ENCODE data around the gene TMEM151B.

TMEM151B gene

GRCh38 chr6:44300292-44300823 lies 30.1 kb downstream of the TMEM151B start:
- TF ChIP-seq POLR2A (IDR thresholded peaks at IDR 0.05; ENCODE audit: low read length): no peak
- no peak for TF ChIP-seq GATA1 (IDR thresholded peaks at IDR 0.05; ENCODE audit: low read depth, low read length)
- DNase-seq: no peak

DNA sequence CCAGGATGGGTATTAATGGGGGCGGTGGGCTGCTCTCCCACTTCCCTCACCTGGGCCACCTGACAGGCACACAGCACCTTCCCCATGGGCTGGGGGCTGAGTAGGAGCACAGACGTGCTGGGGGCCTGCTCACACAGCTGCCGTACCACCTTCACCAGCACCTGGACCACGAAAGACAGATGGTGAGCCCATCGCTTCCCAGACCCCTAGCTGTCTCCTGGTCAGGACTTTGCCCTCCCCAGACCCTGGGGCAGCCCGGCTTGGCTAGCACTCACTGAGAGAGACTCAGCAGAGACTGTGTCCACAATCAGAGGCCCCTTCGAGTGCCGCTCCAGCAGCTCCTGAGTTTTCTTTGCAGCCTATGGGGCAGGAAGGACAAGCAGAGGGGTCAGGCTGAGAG lies 30.9 kb downstream of the TMEM151B start:
- TF ChIP-seq GATA1 (IDR thresholded peaks at IDR 0.05; ENCODE audit: low read depth, low read length): no peak
- TF ChIP-seq POLR2A (IDR thresholded peaks at IDR 0.05; ENCODE audit: low read length): no peak
- no peak for DNase-seq

DNA sequence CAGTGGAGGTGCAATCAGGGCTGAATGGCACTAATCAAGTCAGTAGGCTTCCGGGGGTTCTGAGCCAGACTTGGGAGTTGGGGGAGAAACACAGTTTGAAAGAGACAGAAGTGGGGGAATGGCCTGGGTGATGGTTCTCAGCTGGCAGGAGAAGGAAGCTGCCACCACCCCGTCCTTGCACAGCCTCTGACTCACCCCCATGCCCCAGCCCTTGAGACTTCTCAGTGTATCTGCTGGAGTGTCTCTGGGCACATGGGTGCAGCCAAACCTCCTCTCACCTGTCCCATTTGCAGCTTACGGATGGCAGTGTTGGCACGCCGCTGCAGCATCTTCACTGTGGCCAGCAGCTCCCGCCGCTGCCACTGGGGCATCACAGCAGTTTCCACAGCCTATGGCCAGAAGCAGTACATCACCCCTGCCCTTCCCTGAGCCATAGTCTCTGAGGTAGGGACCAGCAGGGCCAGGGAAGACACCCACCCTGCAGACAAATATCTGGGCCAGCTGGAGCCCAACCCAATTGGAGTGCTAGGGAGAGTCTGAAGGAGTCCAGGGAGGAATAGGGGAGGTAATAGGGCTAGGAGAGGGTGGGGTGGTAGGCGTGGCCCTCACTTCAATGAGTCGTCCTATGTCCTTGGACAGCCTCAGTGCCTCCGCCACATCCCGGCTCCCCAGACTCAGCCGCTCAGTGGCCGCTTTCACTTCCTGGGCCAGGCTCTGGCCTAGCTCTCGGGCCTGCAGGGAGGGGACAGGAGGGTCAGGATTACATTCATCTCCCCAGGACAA lies 31.7 kb downstream of the TMEM151B start:
- no peak for DNase-seq
- TF ChIP-seq GATA1 (IDR thresholded peaks at IDR 0.05; ENCODE audit: low read depth, low read length) (no peak), POLR2A (IDR thresholded peaks at IDR 0.05; ENCODE audit: low read length) (no peak)

GRCh38 chr6:44302856-44303255 lies 32.6 kb downstream of the TMEM151B start:
- DNase-seq: no peak
- no peak for TF ChIP-seq POLR2A (IDR thresholded peaks at IDR 0.05; ENCODE audit: low read length)
- TF ChIP-seq GATA1 (IDR thresholded peaks at IDR 0.05; ENCODE audit: low read depth, low read length): no peak

- TF ChIP-seq POLR2A (IDR thresholded peaks at IDR 0.05; ENCODE audit: low read length) (no peak), GATA1 (IDR thresholded peaks at IDR 0.05; ENCODE audit: low read depth, low read length) (no peak)
These were observed 33.6 kb downstream of the TMEM151B start for GRCh38 chr6:44303842-44304241.

GRCh38 chr6:44304282-44305199 lies 34.3 kb downstream of the TMEM151B start:
- peak; percentile 61 to 74 for DNase-seq
- no peak for TF ChIP-seq GATA1 (IDR thresholded peaks at IDR 0.05; ENCODE audit: low read depth, low read length)
- TF ChIP-seq POLR2A (IDR thresholded peaks at IDR 0.05; ENCODE audit: low read length): no peak

More at GRCh38 chr6:44303842-44304241, 33.6 kb downstream of the TMEM151B start:
- no peak for DNase-seq

GRCh38 chr6:44305200-44305725 lies 35.0 kb downstream of the TMEM151B start:
- DNase-seq: no peak
- TF ChIP-seq GATA1 (IDR thresholded peaks at IDR 0.05; ENCODE audit: low read depth, low read length) (no peak), POLR2A (IDR thresholded peaks at IDR 0.05; ENCODE audit: low read length) (no peak)

DNA sequence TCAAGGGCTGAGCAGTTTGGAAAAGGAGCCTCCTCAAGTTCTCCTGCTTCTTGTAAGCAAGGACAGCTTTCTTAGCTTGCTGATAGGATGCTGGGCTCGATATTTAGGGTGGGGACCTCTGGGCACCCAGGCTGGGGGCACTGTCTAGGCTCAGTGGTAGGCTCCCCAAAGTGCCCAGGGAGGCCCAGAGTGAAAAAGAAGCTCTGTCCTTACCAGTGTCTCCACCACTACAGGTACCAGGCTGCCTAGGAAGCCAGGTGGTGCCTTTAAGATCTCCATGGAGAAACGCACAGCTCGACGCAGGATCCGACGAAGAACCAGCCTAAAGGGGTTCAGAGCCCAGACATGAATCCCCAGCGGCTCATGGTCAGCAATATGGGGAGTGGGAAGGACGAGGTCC lies 36.5 kb downstream of the TMEM151B start:
- TF ChIP-seq GATA1 (IDR thresholded peaks at IDR 0.05; ENCODE audit: low read depth, low read length) (no peak), POLR2A (IDR thresholded peaks at IDR 0.05; ENCODE audit: low read length) (no peak)
- DNase-seq: no peak

DNA sequence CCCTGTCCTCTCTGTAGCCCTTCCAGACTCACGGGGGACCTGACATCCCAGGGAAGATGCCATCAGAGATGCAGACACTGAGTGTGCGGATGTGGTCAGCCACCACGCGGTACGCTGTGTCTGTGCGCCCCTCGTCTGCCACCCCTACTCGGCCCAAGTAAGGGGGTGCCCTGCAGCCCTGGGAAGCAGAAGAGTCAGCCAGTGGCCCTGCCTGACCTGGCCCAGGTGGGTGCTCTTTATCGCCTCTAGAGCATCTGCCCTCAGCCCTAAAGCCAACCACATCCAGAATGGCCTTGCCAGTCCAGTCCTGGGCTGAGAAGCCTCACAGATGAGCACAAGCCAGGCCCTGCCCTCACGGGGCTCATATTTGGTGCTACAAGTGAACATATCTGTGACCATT lies 37.0 kb downstream of the TMEM151B start:
- TF ChIP-seq GATA1 (IDR thresholded peaks at IDR 0.05; ENCODE audit: low read depth, low read length) (no peak), POLR2A (IDR thresholded peaks at IDR 0.05; ENCODE audit: low read length) (no peak)
- DNase-seq: no peak

DNA sequence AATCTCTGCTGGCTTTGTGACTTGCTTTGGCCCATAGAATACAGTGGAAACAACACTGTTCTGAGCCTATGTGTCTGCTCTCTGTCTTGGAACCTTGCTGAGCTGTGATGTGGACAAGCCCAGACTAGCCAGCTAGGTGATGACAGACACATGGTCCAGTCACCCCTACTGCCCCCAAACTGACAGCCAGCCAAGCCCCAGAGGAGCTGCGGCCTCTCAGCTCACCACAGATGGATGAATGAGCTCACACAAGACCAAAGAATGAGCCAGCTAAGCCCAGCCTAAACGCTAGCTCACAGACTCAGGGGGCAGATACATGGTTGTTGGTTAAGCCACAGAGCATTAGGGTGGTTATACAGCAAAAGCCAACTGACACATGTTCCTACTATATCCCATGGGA lies 38.8 kb downstream of the TMEM151B start:
- DNase-seq: no peak
- TF ChIP-seq GATA1 (IDR thresholded peaks at IDR 0.05; ENCODE audit: low read depth, low read length) (no peak), POLR2A (IDR thresholded peaks at IDR 0.05; ENCODE audit: low read length) (no peak)

DNA sequence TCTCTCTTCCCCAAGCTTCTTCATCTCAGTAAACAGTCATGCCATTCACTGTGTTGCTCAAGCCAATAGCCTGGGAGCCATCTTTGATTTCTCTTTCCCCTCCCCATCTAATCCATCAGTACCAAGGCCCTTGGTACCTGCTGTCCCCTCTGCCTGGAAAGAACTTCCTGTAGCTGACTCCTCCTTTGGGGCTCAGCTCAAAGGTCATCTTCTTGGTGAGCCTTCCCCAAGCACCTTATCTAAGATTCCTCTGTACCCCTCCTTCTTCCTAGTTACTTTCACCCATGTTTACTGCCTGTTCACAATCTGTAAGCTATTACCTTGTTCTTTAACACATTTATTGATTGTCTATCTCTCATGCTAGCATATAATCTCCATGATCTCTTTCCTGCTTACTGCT lies 39.4 kb downstream of the TMEM151B start:
- DNase-seq: no peak
- TF ChIP-seq GATA1 (IDR thresholded peaks at IDR 0.05; ENCODE audit: low read depth, low read length) (no peak), POLR2A (IDR thresholded peaks at IDR 0.05; ENCODE audit: low read length) (no peak)

GRCh38 chr6:44310241-44310640 lies 40.0 kb downstream of the TMEM151B start:
- no peak for DNase-seq
- TF ChIP-seq GATA1 (IDR thresholded peaks at IDR 0.05; ENCODE audit: low read depth, low read length) (no peak), POLR2A (IDR thresholded peaks at IDR 0.05; ENCODE audit: low read length) (no peak)

GRCh38 chr6:44311304-44311703 lies 41.1 kb downstream of the TMEM151B start:
- no peak for TF ChIP-seq POLR2A (IDR thresholded peaks at IDR 0.05; ENCODE audit: low read length)
- no peak for TF ChIP-seq GATA1 (IDR thresholded peaks at IDR 0.05; ENCODE audit: low read depth, low read length)
- no peak for DNase-seq

- no peak for DNase-seq
- no peak for TF ChIP-seq POLR2A (IDR thresholded peaks at IDR 0.05; ENCODE audit: low read length)
- no peak for TF ChIP-seq GATA1 (IDR thresholded peaks at IDR 0.05; ENCODE audit: low read depth, low read length)
These were observed 41.5 kb downstream of the TMEM151B start for GRCh38 chr6:44311767-44312166.

Data from erythroblast (primary cell).